ENCODE results near the gene REXO5.
"Not testable (repeated sequence)": the region's sequence is repeated elsewhere in the genome, so short reads cannot be mapped to it uniquely, and the experiment has no call there.

The REXO5 gene

DNA sequence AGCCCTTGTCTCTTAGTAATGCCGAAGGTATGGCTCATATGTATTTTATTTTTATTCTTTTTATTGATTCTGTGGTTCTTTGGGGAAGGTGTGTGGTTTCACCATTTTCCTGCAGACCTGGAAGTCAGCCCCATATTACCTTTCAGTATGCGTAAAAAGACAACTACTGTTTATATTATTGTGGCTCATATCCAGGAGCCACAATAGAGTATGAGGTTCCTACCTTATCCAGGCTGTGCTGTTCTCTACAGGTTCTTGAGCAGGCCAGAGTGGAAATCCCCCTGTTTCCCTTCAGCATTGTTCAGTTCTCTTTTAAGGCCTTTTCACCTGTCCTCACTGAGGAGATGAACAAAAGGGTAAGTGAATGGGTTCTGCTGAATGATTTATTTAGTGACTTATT, 33.2 kb downstream of the REXO5 start:
- DNase-seq (ENCODE audit: low read depth): no peak
- H3K4me3 ChIP-seq (ENCODE audit: low read depth, low read length): no peak overlapping the region

DNA sequence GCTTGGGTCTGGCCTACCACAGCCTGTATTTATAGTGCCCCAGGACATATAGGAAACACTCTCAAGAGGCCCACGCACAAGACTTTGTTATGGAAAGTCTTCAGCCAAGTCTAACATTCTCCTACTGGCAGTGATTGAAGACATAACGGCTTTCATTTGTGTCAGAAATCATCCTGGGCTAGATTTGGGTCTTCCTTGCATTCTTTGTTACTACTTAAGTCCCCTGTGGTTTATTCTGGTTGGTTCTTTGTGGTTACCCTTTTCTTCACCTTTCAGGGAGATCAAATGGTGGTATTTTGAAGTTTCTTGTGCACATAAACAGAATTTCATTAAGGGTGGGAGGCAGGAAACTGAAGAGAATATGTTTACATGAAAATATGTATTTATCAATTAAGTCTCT, 37.7 kb downstream of the REXO5 start:
- DNase-seq (ENCODE audit: low read depth): no peak
- H3K4me3 ChIP-seq (ENCODE audit: low read depth, low read length): no peak overlapping the region

DNA sequence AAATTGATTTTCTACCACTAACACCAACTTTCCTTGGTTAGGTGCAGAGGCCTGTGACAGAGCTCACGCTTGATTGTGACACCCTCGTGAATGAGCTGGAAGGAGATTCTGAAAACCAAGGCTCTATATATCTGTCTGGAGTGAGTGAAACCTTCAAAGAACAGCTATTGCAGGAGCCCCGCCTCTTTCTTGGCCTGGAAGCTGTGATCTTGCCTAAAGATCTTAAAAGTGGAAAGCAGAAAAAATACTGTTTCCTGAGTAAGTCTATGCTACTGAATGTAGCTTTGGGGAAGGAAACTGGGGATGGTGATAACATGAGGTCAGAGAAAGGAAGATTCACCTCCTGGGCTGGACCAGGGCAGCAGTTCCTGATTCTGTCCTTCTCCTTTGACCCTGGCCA, 38.3 kb downstream of the REXO5 start:
- DNase-seq (ENCODE audit: low read depth): no peak
- H3K4me3 ChIP-seq (ENCODE audit: low read depth, low read length): no peak overlapping the region

DNA sequence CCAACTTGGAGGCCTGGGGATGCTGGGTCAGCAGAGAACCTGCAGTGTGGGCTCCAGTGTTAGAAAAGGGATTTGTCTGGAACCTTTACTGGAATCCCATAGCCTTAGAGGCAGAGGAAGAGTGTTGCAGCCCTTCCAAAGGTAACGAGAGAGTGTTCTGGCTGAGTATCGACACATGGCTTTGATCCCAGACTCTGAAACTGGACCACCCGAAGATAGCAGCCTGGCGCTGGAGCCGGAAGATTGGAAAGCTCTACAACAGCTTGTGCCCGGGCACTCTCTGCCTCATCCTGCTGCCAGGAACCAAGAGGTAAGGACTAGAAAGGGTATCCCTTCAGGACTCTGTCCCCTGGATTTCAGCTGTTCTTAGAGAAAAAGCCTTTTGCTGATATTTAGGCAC, 39.7 kb downstream of the REXO5 start:
- DNase-seq (ENCODE audit: low read depth): no peak
- H3K4me3 ChIP-seq (ENCODE audit: low read depth, low read length): no peak overlapping the region

DNA sequence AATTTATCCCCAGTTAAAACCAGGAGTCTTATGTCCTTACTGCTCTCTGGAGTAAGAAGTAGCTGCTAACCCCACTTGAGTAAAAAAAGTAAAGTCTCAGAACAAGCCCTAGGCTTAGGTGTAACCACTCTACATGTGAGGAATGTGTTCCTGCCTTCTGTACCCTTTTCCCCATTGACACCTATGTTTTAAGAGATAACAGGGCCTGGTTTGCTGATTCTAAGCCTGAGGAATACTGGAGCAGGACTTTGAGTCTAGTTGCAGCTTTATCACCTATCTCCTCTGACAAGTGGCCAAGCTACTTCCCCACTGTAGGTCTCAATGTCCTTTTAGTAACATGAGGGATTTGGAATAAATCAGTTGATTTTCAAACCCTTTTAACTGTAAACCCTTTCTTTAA, 40.2 kb downstream of the REXO5 start:
- H3K4me3 ChIP-seq (ENCODE audit: low read depth, low read length): no peak overlapping the region
- DNase-seq (ENCODE audit: low read depth): no peak

DNA sequence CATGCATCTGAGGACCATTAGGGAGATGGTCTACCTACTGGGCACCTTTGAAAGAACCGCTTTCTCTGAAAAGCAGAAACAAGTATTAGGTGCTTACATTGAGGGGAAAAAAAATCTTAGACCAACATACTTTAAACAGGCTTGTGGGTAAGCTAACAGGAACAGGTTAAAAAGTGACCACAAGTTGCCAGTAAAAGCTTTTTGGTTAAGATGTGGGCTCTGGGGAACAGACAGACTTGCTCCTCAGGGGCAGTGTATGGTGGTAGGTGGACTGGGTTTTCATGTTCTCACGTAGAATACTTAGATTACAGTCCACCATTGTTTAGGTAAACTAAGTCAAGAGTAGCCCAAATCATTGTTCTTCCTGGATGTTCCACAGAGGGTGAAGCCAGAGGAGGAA, 41.2 kb downstream of the REXO5 start:
- DNase-seq (ENCODE audit: low read depth): no peak
- H3K4me3 ChIP-seq (ENCODE audit: low read depth, low read length): no peak overlapping the region

DNA sequence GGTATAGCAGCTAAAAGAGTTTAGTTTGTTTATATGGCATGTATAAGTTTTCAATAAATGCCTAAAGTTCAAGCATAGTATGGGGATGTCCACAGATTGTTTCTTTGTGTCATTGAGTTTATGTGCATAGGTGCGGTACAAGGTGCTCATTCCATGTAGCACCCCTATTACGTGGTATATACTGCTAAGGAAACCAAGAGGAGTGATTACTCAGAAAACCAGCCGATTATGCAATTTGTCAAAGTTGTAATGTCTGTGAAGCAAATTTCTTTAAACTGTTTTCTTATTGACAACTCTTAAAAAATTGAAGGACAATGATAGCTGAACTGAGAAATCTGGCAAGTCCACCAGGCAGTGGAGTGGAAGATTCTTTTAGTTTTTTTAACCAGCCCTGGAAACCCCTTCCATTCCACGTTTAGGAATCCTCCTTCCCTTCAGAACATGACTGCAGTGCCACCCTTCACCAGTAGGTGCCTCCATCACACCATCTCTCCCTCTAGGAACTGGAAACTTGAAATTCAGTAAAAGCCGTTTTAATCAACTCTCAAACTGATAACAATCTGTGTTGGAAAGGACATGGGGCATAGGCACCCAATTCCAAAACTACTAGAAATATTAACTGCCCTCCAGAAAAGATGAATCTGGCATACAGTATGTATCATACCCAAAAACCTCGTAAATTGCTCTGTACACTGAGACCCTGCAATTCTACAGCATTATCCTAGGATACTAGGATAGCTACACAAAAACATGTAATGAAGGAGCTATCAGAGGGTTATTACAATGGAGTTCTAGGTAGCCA, 43.5 kb downstream of the REXO5 start:
- no peak overlapping the region for H3K4me3 ChIP-seq (ENCODE audit: low read depth, low read length)
- no peak for DNase-seq (ENCODE audit: low read depth)

DNA sequence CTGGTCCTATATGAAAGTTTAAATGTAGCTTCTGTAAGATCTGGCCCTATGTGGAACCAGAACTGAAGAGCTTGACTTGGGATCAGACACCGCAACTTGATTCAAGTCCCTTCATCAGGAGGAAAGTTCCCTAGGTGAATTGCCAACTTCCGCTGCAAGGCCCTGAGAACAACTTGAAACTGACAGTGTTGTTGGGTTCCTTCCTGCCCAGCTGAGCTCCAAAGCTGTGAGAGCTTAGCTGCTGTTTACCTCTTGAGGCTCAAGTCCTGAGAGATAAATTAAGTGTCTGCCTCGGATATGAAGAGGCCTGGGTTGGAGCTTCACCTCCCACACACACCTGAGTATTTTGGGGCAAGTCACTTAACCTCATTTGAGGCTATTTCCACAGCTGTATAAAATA, 44.7 kb downstream of the REXO5 start:
- no peak overlapping the region for H3K4me3 ChIP-seq (ENCODE audit: low read depth, low read length)
- no peak for DNase-seq (ENCODE audit: low read depth)

DNA sequence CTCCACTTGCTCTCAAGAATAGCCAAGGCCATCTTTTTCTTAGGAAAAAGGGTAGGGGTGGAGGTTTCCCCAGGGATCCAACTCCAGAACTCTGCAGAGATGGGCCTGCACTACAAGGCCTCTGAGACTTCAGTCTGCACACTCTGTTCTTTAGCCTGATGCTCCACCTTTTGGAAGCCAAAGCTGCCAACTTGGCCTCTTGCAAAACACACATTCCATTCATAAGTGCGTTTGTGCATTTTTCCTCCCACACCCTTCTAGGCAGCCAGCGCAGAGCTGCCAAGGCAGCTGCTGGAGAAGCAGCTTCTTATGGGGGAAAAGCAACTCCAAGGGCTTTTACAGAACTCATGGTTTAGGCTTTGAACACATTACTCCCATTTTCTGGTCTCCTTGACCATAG, 45.3 kb downstream of the REXO5 start:
- DNase-seq (ENCODE audit: low read depth): peak; percentile 94
- no peak overlapping the region for H3K4me3 ChIP-seq (ENCODE audit: low read depth, low read length)

DNA sequence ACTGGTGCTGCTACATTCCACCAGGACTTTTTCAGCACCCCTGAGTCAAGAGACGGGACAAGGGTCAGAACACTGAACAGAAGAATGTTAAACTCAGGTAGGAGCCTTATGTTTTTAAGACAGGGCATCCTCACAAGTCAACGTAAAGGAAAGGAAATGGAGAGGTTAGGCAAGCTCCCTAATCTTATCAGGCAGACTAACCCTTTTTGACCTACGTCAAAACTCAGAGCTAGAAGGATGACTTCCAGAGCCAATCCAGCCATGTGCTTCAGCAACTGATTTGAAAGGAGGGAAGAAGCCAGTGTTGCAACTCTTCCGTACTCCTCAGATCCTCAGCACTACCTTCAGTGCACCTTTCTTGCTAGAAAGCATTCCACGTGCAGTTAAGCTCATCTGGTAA, 46.8 kb downstream of the REXO5 start:
- DNase-seq (ENCODE audit: low read depth): no peak
- no peak overlapping the region for H3K4me3 ChIP-seq (ENCODE audit: low read depth, low read length)

DNA sequence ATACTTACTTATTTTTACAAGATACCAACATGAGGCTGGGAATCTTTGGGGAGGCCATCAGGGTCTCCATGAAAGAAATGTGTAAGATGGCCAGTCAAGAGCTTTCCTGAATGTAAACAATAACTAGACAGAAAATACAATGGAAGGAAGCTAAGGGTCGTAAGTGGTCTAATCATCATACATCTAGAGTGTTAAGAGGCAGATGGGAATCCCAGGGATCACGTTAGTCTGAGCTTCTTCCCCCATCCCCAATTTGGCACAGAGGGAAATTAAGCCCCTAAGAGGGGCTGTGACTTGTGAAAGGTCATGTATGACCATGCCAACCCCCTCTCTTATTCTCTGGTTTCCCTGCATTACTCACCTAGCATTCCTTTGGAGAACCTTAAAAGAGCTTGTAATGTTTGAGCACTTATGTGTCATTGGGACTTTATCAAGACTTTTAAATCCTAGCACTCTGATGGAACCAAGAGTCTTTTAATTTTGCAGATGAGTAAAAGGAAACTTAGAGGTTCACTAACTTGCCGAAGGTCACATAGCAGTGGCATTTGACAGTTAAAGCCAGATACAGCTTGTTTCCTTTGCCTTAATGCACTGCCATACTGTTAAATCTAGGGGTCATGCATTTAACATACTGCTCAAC, 47.8 kb downstream of the REXO5 start:
- DNase-seq (ENCODE audit: low read depth): no peak
- no peak overlapping the region for H3K4me3 ChIP-seq (ENCODE audit: low read depth, low read length)

DNA sequence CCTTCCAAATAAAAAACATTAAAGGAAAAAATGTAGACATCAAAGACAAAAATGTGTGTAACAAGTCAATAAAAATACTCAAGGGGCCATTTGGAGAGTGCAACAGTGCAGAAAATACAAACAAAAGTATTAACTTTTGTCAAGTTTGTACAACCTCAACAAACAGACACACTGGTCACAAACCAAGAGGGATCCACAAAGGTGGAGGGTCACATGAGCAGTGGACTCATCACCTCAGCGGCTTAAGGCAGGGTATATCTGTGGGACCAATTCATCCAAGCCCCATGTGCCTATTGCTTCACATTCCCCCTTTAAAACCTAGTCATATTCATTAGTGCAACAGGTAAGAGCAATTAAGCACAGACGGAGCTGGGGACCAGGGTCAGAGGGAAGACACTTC, 48.6 kb downstream of the REXO5 start:
- no peak overlapping the region for H3K4me3 ChIP-seq (ENCODE audit: low read depth, low read length)
- no peak for DNase-seq (ENCODE audit: low read depth)

DNA sequence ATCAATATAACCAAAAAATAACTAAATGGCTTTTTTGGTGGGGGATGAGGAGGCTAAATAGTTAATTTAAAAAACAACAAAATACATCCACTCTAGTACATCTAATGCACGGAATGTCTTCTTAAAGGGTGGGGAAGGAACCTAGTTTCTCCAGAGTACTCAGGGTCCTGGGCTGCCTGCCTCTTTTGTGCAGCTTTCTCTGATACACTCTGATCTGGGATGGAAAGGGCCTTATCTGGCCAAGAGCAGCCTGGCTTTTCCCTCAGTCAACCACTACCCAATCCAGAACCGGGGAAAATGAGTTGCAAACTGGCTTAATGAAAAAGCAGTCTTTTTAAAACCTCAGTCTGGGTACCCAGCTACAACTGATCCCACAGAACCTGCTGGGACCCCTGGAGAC, 51.0 kb downstream of the REXO5 start:
- H3K4me3 ChIP-seq (ENCODE audit: low read depth, low read length): no peak overlapping the region
- DNase-seq (ENCODE audit: low read depth): no peak

DNA sequence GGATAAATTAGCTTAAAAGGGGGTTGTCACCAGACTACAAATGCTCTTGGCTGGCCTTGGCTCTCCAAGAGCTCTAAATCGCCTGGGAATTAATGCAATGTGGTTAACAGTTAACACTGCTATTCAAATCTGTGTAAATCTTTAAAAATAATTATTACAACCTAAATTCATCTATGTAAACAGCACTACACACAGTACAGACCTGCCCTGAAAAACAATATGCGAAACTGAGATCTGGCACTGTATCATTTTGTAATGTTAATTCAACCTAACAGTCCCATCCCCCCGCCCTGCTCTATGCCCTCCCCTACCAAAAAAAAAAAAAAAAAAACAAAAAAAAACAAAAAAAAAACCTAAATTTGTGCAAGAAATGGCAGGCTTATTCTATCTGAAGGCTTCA, 52.9 kb downstream of the REXO5 start:
- no peak overlapping the region for H3K4me3 ChIP-seq (ENCODE audit: low read depth, low read length)
- DNase-seq (ENCODE audit: low read depth): no peak

DNA sequence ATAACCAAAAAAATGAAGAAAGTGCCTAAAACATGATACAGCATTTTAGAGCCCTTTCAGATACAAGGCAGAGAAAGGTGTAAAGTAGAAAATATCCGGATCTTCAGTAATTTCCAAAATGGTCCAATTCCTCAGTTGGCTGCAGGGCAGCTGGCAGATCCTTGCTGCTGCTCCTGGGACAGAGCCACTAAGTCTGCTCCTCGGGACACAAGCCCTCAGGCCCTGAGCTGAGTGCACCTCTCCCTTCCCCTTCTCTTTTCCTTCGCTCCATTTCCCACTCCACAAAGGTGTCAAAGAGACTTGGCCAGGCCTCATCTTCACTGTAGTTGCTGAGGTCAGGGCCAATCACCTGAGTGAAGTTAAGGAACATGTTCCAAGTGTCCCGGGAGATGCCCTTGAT, 53.4 kb downstream of the REXO5 start:
- H3K4me3 ChIP-seq (ENCODE audit: low read depth, low read length): no peak overlapping the region
- no peak for DNase-seq (ENCODE audit: low read depth)

DNA sequence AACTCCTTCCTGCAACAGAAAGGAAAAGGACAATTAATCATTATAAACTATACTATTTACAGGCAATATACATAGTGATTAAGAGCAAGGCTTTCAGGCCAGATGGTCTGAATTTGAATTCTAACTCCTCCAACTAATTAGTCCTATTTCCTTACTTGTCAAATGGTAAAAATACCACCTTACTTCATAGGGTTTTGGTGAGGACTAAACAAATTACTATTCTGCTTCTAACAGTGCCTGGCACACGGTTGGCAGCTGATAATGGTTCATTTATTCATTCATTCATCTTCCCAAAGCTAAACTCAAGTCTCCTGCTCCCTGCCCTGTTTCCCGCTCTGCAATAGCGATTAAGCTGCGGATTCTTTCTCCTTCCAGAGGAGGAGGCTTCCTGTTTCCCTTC, 54.0 kb downstream of the REXO5 start:
- H3K4me3 ChIP-seq (ENCODE audit: low read depth, low read length): no peak overlapping the region
- no peak for DNase-seq (ENCODE audit: low read depth)

DNA sequence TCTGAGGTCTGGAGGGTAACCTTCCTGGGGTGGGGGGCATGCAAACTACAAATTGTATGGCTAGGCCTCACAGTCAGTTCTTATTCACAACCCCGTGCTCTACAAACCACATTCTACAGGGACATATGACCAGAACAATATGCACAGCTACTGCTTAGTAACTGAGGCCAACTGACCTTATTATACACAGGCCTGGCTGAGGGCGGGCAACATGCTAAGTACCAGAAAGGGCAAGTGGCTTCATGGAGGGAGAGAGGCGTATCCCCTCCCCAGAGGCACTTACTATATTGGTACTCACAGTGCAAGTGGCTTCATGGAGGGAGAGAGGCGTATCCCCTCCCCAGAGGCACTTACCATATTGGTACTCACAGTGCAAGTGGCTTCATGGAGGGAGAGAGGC, 54.7 kb downstream of the REXO5 start:
- not testable (repeated sequence) for H3K4me3 ChIP-seq (ENCODE audit: low read depth, low read length); DNase-seq (ENCODE audit: low read depth)

DNA sequence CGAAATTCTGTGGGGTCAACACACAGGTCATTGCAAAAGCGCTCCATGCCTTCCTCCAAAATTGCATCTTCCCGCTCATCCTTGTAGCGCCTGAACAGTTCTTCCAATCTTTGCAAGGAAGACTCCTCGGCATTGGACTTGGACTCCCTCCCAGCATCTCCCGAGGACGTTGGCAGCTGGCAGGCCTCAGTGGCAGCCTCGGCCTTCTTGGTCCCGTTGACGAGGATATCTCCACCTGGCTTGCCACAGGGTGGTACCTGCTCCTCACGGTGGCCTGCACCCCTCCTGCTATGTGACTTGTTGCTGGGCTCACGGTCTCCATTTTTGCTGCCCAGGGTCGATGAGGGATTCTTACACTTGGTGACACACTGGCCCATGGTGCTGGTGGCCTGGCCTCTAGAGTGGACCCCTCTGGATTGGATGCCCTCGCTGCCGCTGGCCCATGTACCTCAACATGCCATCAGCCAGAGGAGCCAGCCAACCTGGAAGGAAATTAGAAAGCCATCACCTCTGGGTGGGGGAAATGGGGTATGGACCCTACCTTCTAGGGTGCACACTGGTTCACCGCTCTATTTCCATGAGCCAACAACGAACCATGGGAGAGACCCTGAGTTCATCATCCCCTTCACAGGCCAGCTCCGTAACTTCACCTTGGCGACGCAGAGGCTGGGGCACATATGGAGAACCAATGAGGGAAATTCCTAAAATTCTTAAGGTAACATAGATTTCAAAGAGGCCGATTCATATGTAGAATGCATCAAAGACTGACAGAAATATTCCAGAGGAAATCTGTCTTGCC, 56.0 kb downstream of the REXO5 start:
- H3K4me3 ChIP-seq (ENCODE audit: low read depth, low read length): no peak overlapping the region
- DNase-seq (ENCODE audit: low read depth): no peak

DNA sequence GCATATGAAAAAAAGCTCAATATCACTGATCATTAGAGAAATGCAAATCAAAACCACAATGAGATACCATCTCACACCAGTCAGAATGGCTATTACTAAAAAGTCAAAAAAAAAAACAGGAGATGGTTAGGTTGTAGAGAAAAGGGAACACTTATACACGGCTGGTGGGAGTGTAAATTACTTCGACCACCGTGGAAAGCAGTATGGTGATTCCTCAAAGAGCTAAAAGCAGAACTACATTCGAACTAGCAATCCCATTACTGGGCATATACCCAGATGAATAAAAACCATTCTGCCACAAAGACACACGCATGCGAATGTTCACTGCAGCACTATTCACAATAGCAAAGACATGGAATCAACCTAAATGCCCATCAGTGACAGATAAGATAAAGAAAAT, 58.0 kb downstream of the REXO5 start:
- not testable (repeated sequence) for H3K4me3 ChIP-seq (ENCODE audit: low read depth, low read length); DNase-seq (ENCODE audit: low read depth)

DNA sequence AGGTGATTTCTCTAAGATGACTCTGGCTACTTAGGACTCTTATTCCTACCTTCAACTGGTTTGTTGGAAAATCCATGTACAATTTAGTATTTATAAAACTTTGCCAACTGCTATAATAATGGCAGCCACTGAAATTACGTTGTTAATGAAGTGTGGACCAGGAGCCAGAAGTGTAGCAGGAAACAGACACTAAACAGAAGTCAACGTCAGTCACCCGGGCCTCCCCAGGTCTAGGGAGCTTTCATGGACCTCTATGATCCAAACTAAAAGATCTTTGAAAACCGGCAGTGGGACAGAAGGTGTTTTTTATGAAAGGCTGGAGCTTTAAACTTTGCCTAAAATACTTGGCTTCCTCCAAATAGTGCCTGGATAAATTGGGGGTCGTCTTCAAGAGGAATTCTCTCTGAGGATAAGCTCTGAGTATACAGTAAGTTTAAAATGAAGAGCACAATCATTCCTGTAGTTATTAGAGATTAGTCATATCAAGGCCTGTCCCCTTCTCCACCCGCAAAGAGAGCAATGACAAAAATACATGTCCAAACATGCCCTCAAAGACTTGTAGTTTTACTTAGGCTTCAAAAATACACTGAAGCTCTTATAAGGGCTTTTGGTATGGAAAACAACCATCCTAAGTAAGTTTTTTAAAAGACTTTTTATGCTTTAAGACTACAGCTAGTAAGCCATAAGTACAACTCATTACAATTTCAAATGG, 59.2 kb downstream of the REXO5 start:
- DNase-seq (ENCODE audit: low read depth): no peak
- H3K4me3 ChIP-seq (ENCODE audit: low read depth, low read length): no peak overlapping the region

All from skeletal muscle cell (primary cell).